Activated T-helper 1 cell treated with anti-CD3 and anti-CD28 coated beads, Interleukin-12 subunit alpha, Interleukin-12 subunit beta, Interleukin-2, Interleukin-4 antibody, amounts not matched to agents 30 ng/mL and 10 ng/mL and 1 ng/mL, durations not matched to agents 14 hours and 24 hours and 36 hours (primary cell): ENCODE measurements around the gene MBD2. TPM values are rescaled to one million over a fixed set of nuclear protein-coding genes. Genes with fewer than 3 reads are reported as not detected.

Experiments
- total RNA-seq: library from RNA; stranded (reverse); gene quantifications from 2 replicates; pipeline ENCODE4 v1.2.3, GENCODE V29; 2022

MBD2 gene
- total RNA-seq, 1 donor from 2014 or later = 223 TPM

Other genes with a start within 250 kb of the MBD2 start
- 9.6 and 10.2 TPM in 2 replicates for gene POLI, start 44.8 kb upstream of the MBD2 start, total RNA-seq
- 0.54 and 0.65 TPM in 2 replicates for gene STARD6, start 133.2 kb upstream of the MBD2 start, total RNA-seq
- 10.4 and 10.7 TPM in 2 replicates for gene C18orf54, start 133.2 kb upstream of the MBD2 start, total RNA-seq